GM18858 (cell line): ENCODE measurements around the gene VWA7.

ENCODE experiments used
- ATAC-seq: cut with Tn5 transposase; IDR thresholded peaks from one replicate; pipeline ENCODE4 v1.9.1; 2021; ENCODE audit not compliant: unreplicated experiment

VWA7 gene

DNA sequence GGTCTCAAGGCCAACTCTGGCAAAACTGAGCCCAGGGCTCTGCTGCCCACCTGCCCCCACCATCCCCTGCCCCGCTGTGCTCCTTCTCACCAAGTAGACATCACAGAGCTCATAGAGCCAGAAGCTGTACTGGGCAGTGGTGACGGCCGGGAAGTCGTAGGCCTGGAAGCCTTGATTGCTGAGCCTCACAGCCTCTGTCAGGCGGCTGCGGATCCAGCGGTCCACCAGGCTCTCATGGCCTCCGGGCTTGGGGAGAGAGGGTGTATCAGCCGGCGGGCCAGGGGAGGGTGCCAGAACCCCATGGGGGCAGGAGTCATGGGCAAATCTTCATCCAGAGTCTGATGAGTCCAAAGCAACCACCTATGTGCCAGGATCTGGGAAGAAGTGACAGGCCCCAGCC, 2.8 kb upstream of the VWA7 start:
- ATAC-seq, result no peak

DNA sequence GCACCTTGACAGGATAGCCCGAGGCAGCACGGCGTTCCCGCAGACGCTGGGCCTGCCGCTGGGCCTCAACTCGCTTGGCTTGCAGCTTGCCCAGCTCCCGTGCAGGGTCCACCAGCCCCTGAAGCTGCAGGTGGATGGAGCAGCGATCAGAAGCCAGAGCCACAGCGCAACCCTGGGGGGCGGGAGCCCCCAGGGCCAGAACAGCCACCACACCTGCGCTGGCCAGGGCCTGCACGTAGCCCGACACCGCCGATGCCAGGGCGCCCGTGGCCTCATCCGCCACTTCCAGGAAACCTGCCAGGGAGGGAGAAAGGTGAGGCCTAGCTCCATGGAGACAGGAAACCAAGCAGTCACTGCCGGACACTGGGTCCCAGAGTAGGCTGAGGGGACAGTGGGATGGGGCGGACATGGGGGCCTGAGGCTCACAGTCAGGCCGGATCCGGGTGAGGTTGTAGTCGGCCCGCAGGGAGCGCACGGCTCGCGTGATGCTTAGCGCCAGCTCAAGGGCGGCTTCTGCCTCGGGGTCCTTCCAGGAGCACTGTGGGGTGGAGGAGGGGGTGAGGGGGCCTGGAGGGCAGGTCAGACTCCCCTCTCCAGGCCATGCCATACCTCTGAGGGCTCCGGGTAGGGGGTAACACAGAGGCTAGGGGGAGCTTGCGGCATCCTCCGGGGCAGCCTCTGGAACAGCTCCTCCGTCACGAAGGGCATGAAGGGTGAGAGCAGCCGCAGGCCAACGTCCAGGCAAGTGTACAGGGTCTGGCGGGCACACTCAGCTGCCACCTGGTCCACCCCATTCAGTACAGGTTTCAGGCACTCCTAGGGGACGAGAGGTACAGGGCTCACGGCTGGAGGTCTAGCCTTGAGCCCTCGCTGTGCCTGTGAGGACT, 2.1 kb upstream of the VWA7 start:
- no peak for ATAC-seq

DNA sequence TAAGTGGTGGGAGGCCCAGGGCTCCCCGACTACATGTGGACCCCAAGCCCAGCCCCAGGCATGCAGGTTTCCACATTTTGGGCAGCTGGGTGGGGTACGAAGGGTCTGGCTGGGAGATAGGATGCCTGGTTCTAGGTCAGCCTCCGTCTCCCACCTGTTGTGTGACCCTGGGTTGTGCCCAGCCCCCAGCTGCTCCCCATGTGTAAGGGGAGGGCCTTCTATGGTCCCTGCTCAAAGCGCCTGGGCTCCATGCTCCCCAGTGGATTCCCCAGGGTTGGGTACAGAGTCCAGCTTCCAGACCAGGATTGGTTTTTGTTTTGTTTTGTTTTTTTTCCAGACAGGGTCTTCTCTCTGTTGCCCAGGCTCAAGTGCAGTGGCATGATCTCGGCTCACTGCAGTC, 1.1 kb upstream of the VWA7 start:
- no peak for ATAC-seq

DNA sequence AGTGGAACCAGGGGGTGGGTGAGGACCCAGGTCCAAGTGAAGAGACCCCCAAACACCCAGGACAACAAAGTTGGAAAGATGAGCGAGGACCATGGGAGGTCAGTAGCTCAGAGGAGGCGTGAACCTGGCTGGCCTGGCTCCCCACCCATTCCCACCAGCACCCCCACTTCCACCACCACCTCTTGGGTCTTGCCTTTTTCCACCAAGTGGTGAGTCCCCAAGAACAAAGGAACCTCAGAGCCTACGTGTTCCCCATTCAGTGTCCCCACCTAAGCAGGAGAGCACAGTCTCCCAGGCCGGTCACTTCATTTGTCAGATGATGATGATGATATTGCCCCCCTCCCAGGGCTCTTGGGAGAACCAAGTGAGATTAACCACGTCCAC, 531 bp upstream of the VWA7 start:
- ATAC-seq, result no peak

DNA sequence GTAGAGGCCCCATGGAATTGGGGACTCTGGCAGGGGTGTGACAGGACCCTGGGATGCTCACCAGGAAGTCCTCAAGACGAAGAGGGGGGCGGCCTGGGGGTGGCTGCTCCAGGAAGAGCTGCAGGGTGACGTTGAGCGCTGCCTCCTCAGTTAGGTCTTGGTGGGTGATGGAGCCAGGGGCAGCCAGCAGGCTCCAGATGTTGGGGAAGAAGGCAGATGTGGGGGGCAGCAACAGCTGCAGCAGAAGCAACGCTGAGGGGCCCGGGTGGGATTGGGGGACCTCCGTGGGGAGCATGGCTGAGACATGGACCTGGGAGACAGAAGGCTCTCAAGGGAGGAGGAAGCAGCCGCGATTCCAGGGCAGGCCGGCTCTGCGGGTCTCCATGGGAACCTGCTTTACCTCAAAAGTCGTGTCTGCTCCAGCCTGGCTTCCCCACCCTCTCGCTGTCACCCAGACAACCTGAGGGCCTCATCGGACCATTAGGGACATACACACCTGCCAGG, 591 bp downstream of the VWA7 start:
- ATAC-seq, result no peak

DNA sequence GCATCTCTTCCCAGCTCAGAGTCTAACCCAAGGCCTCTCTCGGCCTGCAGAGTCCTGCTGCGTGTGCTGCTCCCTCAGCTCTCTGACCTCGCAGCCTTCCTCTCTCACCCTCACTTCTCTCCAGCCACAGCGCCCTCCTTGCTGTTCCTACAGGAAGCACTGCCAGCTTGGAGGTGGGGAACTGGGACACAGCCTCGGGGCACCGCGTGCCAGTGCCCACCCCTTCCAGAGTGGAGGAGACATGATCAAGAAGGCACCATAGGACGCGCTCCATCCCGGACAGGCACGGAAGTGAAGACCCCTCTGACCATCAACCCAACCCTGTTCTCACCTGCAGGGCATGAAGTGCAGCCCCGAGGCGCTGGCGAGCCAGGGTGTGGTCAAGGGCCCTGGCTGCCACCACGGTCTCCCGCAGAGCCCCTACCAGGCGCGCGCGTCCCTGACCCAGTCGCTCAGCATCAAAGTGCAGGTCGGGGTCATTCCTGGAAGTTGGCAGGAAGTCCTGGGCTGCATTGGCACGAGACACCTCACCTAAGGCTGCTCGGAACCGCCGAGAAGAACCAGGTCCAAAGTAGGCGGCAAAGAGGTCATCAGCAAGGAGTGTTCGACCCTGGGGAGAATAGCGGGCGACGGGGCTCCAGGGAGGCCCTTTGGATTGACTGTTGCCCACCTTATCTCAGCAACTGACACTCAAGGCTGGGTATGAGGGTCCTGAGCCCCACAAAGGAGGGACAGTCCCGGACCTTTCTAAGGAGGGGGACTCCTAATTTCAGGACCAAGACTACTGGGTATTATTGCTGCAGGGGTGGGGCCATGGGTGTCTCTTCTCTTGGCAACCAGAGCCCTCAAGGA, 1.3 kb downstream of the VWA7 start:
- no peak for ATAC-seq

DNA sequence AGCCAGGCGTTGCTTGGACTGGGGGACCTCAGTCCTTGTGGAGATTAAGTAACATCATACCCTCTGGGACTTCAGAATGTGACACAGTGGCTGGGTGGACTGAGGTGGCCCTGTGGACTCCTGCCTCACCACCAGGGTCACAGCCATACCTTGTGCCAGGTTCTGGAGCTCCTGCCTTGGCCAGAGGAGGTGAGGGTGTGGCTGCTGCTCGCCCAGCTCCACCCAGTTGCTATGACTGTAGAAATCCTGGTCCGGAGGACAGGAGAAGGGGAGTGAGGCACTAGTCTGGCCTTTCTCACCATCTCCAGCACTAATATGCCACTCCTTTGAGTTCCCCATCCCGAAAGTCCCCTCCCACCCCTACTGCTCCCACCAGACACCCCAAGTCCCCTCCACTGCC, 1.9 kb downstream of the VWA7 start:
- ATAC-seq, result no peak

DNA sequence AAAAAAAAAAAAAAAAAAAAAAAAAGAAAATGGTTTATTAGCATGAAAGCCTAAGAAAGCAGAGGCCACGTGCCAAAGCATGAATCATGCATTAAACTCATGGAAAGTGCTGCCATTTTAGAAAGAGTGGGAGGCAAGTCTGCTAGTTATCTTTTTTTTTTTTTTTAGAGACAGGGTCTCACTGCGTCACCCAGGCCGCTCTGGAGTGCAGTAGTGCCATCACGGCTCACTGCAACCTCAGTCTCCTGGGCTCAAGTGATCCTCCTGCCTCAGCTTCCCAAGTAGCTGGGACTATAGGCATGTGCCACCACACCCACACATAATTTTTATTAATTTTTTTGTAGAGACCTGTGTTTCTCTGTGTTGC, 5.2 kb downstream of the VWA7 start:
- ATAC-seq, result no peak

DNA sequence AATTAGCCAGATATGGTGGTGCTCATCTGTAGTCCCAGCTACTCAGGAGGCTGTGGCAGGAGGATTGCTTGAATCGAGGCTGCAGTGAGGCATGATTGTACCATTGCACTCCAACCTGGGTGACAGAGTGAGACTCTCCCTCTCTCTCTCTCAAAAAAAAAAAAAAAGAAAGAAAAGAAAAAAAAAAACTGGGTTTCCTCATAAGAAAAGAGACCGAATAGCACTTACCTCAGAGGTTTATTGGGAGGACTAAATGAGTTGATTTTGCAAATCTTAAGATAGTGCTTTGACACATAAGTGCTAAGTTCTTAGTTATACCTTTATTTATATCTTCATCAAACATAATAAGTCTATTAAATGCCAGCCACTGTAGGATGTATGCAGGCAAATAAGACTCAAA, 6.3 kb downstream of the VWA7 start:
- ATAC-seq, result no peak

DNA sequence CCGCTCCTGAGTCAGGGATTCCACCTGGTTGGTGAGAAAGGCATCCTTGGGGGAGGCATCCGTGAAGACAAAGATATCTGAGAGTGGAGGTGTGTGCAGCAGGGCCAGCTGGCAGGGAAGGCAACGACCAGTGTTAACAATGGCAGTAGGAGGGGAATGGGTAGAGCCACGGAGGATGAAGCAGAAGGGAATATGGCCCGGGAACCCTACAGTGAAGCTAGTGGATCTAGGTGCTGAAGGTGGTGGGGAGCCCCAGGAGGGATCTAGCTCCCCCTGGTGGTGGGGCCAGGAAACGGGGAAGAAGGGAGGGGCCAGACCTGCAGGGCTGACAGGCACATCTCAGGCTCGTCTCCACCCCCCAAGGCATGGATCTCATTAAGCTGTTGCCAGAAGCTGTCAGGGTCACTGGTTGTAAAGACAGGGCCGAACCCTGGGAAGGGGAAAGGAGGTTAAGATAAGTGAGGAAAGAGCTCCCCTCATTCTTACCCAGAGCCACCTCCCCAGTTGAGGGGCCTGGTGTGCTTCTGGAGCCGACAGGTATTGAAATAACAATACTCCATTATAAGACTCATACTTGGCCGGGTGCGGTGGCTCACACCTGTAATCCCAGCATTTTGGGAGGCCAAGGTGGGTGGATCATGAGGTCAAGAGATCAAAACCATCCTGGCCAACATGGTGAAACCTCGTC, 7.3 kb downstream of the VWA7 start:
- no peak for ATAC-seq

DNA sequence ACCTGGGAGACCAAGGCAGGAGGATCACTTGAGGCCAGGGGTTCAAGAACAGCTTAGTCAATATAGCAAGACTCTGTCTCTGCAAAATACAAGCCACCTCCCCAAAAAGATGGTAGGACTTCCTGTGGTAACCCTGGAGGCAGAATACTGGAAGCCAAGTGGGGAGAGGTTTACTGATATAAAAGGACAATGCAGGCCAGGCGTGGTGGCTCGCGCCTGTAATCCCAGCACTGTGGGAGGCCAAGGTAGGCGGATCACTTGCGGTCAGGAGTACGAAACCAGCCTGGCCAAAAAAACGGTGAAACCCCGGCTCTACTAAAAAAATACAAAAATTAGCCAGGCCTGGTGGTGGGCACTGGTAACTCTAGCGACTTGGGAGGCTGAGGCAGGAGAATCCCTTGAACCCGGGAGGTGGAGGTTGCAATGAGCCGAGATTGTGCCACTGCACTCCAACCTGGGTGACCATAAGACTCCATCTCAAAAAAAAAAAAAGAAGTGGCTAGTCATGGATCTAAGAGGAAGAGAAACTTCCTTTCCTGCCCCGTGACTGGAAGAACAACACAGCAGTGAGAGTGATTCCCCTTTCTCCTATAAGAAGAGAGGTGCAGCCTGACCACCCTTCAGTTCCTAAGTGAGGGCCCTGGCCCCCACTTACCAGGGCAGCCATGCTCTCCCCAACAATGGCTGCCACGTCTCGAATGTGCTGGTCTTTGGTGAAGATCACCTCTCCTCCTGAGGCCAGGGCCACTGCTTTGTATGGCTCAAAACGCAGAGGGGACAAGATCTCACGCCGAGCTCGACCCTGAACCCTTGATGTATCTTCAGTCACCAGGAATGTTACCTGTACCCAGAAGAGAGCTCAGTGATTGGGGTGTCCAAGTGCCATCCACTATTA, 8.5 kb downstream of the VWA7 start:
- ATAC-seq, result no peak

DNA sequence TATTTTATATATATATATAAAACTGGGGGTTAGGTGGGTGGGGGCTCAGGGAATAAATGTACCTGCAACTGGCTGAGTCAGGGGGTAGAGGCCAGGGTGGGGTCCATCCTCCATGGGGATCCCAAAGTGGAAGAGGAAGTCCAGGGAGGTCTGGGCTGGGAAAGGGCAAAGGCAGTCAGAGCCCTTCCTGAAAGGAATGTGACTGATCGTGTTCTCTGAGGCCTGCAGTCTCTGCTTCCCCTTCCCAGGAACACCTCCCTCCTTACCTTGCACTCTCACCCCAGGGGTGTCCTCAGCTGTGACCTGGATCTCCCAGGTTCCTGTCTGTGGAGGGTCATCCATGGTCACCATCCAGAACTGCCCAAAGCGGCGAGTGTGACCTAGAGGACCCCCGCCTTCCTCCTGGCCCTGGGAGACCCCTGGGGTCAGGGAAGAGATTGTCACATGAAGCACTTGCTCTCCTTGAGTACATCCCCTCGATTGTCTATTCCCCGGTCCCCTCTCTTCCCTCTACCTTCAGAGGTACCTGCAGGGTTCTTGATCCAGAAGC, 10.0 kb downstream of the VWA7 start:
- no peak for ATAC-seq

DNA sequence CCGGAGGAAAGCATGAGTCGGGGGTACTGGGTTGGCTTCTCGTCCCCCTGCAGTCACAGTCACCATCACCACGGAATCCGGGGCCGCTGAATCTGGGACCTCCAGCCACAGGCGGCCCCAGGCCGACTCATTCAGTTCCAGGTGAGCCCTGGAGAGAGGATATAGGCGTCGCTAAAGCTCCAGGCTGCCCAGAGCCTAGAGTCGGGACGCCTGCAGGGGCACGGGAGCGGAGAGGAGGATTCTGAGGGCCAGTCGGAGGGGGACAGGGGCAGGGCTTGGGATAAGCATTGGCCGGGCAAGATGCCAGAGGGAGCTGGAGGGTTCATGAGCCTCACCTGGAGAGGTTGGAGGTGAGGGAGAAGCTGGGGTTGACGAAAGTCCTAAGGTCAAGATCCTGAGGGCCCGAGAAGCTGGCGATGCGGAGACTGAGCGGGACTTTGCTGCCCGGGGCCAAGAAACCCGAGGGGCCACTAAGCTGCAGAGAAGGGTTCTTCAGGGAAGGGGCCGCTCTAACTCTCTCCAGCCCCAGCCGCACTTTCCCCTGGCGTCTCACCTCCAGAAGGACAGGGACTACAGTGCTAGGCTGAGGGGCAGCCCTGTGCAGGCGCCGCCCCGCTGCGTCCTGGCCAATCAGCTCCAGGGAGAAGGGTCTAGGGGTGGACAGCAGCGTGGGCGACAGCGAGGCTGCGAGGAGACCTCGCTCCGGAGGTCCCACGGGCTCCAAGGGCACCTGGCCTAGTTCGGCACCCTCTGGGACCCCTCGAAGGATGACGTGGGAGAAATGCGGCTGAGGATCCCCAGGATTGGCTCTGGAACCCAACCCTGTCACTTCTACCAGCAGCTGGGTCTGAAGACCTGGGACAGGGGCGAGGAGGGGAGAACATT, 11.0 kb downstream of the VWA7 start:
- no peak for ATAC-seq

DNA sequence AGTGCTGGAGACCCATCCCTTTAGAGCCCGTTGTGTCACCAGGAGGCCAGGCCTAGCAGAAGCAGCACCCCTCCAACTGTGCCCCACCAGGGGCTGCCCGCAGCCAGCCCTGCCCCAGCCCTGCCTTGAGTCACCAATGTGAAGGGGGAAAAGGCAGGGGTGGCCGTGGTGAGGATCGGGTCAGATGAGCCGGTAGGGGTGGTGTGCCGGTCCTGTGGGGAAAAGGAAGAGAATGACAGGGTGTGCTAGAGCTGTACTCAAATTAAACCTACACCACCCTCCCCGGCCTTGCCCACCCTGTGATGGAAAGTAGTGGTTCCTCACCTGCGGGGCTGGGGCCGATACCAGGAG, 11.6 kb downstream of the VWA7 start:
- no peak for ATAC-seq

DNA sequence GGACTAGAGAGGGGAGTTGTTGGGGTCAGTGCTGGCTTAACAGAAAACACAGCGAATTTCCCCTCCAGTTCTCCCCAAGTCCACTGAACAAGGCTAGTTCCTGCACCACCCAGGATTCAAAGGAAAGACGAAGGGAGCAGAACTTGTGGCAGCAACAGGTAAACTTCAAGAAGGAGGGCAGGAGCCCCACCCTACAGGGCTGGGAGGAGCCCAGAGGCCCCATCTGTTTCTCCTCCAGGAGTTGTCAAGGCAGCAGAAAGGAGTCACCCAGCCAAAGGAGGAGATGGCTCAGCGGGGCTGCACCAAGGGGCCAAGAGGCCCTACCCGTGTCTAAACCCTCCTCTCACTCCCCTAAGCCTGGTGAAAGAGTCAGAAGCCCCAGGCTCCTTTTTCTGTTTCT, 12.9 kb downstream of the VWA7 start:
- no peak for ATAC-seq

DNA sequence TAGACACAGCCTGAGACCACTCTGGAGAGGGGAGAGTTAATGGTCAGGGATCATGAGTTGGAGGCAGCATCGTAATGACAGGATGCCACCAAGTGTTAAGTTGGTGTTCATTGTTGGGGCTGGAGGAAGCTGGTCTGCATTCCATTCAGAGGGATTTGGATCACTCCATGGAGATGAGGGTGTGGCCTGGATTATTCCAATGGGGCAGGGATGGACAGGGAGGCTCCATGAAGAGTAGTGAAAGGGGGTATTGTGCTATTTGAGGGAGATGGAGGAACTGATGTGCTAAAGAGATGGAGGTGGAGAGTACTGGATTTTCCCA, 13.5 kb downstream of the VWA7 start:
- no peak for ATAC-seq

DNA sequence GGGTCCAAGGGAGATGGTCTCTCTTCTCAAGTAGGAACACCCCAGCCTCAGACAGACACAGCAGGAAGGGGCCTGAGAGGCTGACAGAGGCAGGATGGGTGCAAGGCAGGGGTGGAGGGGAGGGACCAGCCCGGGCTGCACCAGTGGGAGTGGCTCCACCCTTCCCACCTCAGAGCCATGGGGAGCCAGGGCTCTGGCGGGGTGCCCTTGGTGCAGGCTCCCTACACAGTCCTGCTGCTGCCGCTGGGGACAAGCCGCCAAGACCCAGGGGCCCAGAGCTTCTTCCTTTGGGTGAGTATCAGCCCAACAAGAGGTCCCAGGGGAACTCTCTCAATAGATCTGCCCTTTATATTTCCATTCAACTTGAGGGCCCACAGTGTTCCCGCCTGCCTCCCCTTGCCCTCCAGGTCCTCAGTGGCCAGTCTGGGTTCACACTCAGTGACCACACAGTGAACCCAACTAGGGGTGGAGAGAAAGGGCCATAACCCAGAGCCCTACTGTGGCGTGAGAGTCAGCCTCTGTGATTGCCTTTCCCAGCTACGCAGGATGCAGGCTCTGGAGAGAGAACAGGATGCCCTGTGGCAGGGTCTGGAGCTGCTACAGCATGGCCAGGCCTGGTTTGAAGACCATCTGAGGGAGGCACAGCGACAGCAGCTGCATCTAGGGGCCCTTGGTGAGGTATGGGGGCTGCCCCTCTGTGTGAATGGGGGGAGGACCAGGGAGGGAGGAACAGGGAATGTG, 14.1 kb downstream of the VWA7 start:
- ATAC-seq, result no peak

DNA sequence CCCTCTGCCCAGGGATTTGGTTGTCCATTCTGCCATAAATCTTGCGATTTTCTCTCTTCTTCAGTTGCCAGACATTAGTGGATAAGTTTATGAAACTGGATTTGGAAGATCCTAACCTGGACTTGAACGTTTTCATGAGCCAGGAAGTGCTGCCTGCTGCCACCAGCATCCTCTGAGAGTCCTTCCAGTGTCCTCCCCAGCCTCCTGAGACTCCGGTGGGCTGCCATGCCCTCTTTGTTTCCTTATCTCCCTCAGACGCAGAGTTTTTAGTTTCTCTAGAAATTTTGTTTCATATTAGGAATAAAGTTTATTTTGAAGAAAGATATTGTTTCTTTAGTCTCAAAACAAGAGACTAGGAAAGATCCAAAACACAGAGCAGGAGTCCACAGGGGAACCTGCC, 14.8 kb downstream of the VWA7 start, which contains the start of gene SAPCD1:
Gene SAPCD1, plus strand, starts transcription at position 301 of the 400 bp plus-strand sequence. CDS start 399 bp downstream, outside the sequence.
- no peak for ATAC-seq

DNA sequence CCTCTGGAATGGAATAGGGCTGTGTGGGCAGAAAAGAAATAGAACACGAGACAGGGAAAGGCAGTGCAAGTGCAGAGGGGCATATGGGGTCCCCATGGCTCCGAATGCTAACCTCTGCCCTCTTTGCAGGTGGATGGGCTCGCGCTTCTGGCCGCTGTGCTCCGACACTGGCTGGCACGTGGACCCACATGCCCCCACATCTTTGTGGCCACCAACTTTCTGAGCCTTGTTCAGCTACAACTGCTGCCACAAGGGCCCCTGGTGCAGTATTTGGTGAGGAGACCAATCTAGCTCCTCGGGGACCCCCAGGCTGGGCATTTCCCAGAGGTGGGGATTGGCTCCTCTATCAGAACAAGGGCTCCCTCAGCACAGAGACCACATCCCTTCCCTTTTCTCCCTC, 15.8 kb downstream of the VWA7 start:
- no peak for ATAC-seq
